SJSA1 (cell line): ENCODE results near the gene UNC93B1. TPM values are rescaled to one million over a fixed set of nuclear protein-coding genes. Genes with fewer than 3 reads are reported as not detected.

ENCODE experiments used
- DNase-seq, 2 experiments: peaks; one replicate each; pipeline ENCODE4 v3.0.0-alpha.2; 2015 to 2020; ENCODE audit warnings: low spot score in 2 of 2, low read depth in 1 of 2
- H3K27ac ChIP-seq: fragments of 250-450 bp; sonication (Bioruptor Pico); 2 replicates; pipeline ENCODE4 v1.5.1; 2020; ENCODE audit warnings: mild to moderate bottlenecking, moderate library complexity
- H3K27me3 ChIP-seq: fragments of 250-450 bp; sonication (Bioruptor Pico); replicated peaks from 2 replicates; pipeline ENCODE4 v1.5.1; 2020; ENCODE audit warnings: mild to moderate bottlenecking, moderate library complexity
- H3K36me3 ChIP-seq: fragments of 250-450 bp; sonication (Bioruptor Pico); 2 replicates; pipeline ENCODE4 v1.5.1; 2020; ENCODE audit warnings: mild to moderate bottlenecking
- H3K4me1 ChIP-seq: fragments of 250-450 bp; sonication (Bioruptor Pico); replicated peaks from 2 replicates; pipeline ENCODE4 v1.6.1; 2021; ENCODE audit warnings: mild to moderate bottlenecking
- H3K4me3 ChIP-seq: fragments of 250-450 bp; sonication (Bioruptor Pico); 2 replicates; pipeline ENCODE4 v1.5.1; 2020; ENCODE audit warnings: mild to moderate bottlenecking
- H3K9me3 ChIP-seq: fragments of 250-450 bp; sonication (Bioruptor Pico); replicated peaks from 2 replicates; pipeline ENCODE4 v1.5.1; 2020; ENCODE audit warnings: mild to moderate bottlenecking
- total RNA-seq: library from RNA; depleted of rRNA; stranded (reverse); fragments of >200 nt; shearing (Covaris generic); gene quantifications from 2 replicates; pipeline ENCODE4 v1.2.3, GENCODE V29; 2014

Gene UNC93B1
- total RNA-seq, 1 experiment from 2014 or later = 53.8 TPM

- no peaks in the 10 kb centered on the region for H3K27me3 ChIP-seq
- DNase-seq = peak in 1 of 2 experiments; percentile 40
Observed at GRCh38 chr11:68021167-68021787, 17.4 kb upstream of the UNC93B1 start.

GRCh38 chr11:68020575-68020974 is 16.7 kb upstream of the UNC93B1 start:
- peaks cover 18% of the 10 kb centered on the region for H3K4me1 ChIP-seq
- peaks cover 28% of the 10 kb centered on the region for H3K36me3 ChIP-seq
- H3K4me3 ChIP-seq = no peak overlapping the region
- H3K27me3 ChIP-seq = no peaks in the 10 kb centered on the region
- DNase-seq = peak in 1 of 2 experiments; percentile 55
- no peaks in the 10 kb centered on the region for H3K9me3 ChIP-seq
- no peak overlapping the region for H3K27ac ChIP-seq

More at GRCh38 chr11:68021167-68021787, 17.4 kb upstream of the UNC93B1 start:
- Histone ChIP-seq H3K4me1 (peaks cover 19% of the 10 kb centered on the region), H3K36me3 (peaks cover 35% of the 10 kb centered on the region), H3K4me3 (no peak overlapping the region), H3K9me3 (no peaks in the 10 kb centered on the region), H3K27ac (no peak overlapping the region)

- Histone ChIP-seq H3K4me1 (peaks cover 17% of the 10 kb centered on the region), H3K9me3 (no peaks in the 10 kb centered on the region), H3K27ac (no peak overlapping the region), H3K4me3 (no peak overlapping the region), H3K27me3 (no peaks in the 10 kb centered on the region), H3K36me3 (peaks cover 21% of the 10 kb centered on the region)
- DNase-seq = no peak
Observed at GRCh38 chr11:68019486-68019885, 15.6 kb upstream of the UNC93B1 start.

GRCh38 chr11:68018730-68019190 is 14.9 kb upstream of the UNC93B1 start:
- H3K27me3 ChIP-seq = no peaks in the 10 kb centered on the region
- H3K9me3 ChIP-seq = no peaks in the 10 kb centered on the region
- H3K4me3 ChIP-seq = no peak overlapping the region
- H3K4me1 ChIP-seq = peaks cover 24% of the 10 kb centered on the region
- H3K36me3 ChIP-seq = peaks cover 20% of the 10 kb centered on the region
- H3K27ac ChIP-seq = no peak overlapping the region
- no peak for DNase-seq

GRCh38 chr11:68017980-68018729 is 14.3 kb upstream of the UNC93B1 start:
- no peaks in the 10 kb centered on the region for H3K9me3 ChIP-seq
- H3K27me3 ChIP-seq = no peaks in the 10 kb centered on the region
- H3K4me1 ChIP-seq = peaks cover 31% of the 10 kb centered on the region
- no peak overlapping the region for H3K27ac ChIP-seq
- no peak overlapping the region for H3K4me3 ChIP-seq
- peaks cover 22% of the 10 kb centered on the region for H3K36me3 ChIP-seq
- no peak for DNase-seq

GRCh38 chr11:68016904-68017817 is 13.3 kb upstream of the UNC93B1 start:
- Histone ChIP-seq H3K27ac (no peak overlapping the region), H3K9me3 (no peaks in the 10 kb centered on the region), H3K27me3 (no peaks in the 10 kb centered on the region), H3K4me3 (no peak overlapping the region), H3K36me3 (peaks cover 23% of the 10 kb centered on the region), H3K4me1 (peaks cover 40% of the 10 kb centered on the region)
- no peak for DNase-seq

GRCh38 chr11:68016161-68016903 is 12.4 kb upstream of the UNC93B1 start:
- H3K36me3 ChIP-seq = peaks cover 22% of the 10 kb centered on the region
- H3K4me3 ChIP-seq = no peak overlapping the region
- H3K9me3 ChIP-seq = no peaks in the 10 kb centered on the region
- H3K27ac ChIP-seq = no peak overlapping the region
- H3K27me3 ChIP-seq = no peaks in the 10 kb centered on the region
- H3K4me1 ChIP-seq = peaks cover 49% of the 10 kb centered on the region
- DNase-seq = no peak

- no peak for DNase-seq
- H3K36me3 ChIP-seq = peaks cover 24% of the 10 kb centered on the region
- H3K4me3 ChIP-seq = no peak overlapping the region
- peaks cover 49% of the 10 kb centered on the region for H3K4me1 ChIP-seq
- H3K27me3 ChIP-seq = no peaks in the 10 kb centered on the region
- H3K9me3 ChIP-seq = no peaks in the 10 kb centered on the region
- no peak overlapping the region for H3K27ac ChIP-seq
Observed at GRCh38 chr11:68015467-68015866, 11.6 kb upstream of the UNC93B1 start.

GRCh38 chr11:68014947-68015447 is 11.1 kb upstream of the UNC93B1 start:
- Histone ChIP-seq H3K27ac (peak overlapping the region; percentile 98), H3K36me3 (peaks cover 24% of the 10 kb centered on the region), H3K9me3 (no peaks in the 10 kb centered on the region), H3K27me3 (no peaks in the 10 kb centered on the region), H3K4me3 (no peak overlapping the region), H3K4me1 (peaks cover 52% of the 10 kb centered on the region)
- no peak for DNase-seq

- Histone ChIP-seq H3K27ac (peak overlapping the region; percentile 98), H3K4me3 (no peak overlapping the region), H3K4me1 (peaks cover 58% of the 10 kb centered on the region), H3K36me3 (peaks cover 24% of the 10 kb centered on the region), H3K9me3 (no peaks in the 10 kb centered on the region), H3K27me3 (no peaks in the 10 kb centered on the region)
- DNase-seq = peak; percentile 94 to 97
Observed at GRCh38 chr11:68014157-68014946, 10.5 kb upstream of the UNC93B1 start.

- Histone ChIP-seq H3K9me3 (no peaks in the 10 kb centered on the region), H3K4me3 (no peak overlapping the region), H3K36me3 (peaks cover 24% of the 10 kb centered on the region), H3K4me1 (peaks cover 62% of the 10 kb centered on the region), H3K27ac (peak overlapping the region; percentile 98), H3K27me3 (no peaks in the 10 kb centered on the region)
- no peak for DNase-seq
Observed at GRCh38 chr11:68013611-68014156, 9.8 kb upstream of the UNC93B1 start.
